ENCODE results near the gene GPX6. TPM values are rescaled to one million over a fixed set of nuclear protein-coding genes. Genes with fewer than 3 reads are reported as not detected.

The GPX6 gene
- total and polyA plus RNA-seq, 7 donors = not detected

DNA sequence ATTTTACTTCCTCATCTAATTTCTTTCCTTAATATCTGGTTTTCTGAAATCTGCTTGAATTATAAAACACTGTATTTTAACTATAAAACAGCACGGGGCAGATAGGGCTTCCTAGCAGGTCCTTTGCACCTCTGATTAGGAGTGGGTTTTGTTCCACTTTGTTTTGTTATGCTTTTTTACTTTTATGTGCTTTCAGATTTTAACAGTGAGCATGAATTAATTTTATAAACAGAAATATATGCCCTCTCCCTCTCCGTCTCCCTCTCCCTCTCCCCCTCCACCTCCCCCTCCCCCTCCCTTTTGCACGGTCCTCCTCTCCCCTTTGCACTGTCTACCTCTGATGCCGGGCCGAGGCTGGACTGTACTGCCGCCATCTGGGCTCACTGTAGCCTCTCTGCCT, 14.3 kb downstream of the GPX6 start:
- intact Hi-C loops (cut with DNase I) = no loop called here
- WGBS, 3 donors = 75 to 87% (median 78%) methylated on average over 6 of the region's 6 CpGs
- TF ChIP-seq, protein P1, sequence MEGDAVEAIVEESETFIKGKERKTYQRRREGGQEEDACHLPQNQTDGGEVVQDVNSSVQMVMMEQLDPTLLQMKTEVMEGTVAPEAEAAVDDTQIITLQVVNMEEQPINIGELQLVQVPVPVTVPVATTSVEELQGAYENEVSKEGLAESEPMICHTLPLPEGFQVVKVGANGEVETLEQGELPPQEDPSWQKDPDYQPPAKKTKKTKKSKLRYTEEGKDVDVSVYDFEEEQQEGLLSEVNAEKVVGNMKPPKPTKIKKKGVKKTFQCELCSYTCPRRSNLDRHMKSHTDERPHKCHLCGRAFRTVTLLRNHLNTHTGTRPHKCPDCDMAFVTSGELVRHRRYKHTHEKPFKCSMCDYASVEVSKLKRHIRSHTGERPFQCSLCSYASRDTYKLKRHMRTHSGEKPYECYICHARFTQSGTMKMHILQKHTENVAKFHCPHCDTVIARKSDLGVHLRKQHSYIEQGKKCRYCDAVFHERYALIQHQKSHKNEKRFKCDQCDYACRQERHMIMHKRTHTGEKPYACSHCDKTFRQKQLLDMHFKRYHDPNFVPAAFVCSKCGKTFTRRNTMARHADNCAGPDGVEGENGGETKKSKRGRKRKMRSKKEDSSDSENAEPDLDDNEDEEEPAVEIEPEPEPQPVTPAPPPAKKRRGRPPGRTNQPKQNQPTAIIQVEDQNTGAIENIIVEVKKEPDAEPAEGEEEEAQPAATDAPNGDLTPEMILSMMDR (IDR thresholded peaks at IDR 0.05) = no peak

DNA sequence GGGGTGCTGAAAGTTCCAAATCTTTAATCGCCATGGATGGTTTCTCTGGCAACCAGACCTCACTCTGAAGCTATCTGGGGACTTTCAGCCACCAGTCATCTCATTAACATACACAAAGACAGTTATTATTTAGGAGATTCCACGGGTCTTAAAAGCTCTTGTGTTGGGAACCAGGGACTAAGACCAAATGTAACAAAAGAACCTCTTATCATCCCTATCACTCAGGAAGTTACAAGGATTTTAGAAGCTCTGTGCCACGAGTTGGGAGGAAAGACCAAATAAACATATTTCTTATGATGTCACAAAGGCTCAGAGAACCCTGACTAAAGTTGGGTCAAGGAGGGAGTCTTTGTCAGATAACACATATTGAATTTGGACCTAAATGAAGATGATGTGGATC, 17.7 kb downstream of the GPX6 start:
- no peak for DNase-seq
- 39 to 44% (median 43%) methylated on average over 3 of the region's 3 CpGs for WGBS, 3 donors

More for the DNA sequence above, 14.3 kb downstream of the GPX6 start:
- DNase-seq (no peak), ATAC-seq (no peak)
- no peak overlapping the region for H3K27ac ChIP-seq
- H3K27me3 ChIP-seq (ENCODE audit: insufficient read depth in 3 of 3, low read length in 2 of 3) = peaks cover 2 to 4% (median 3%) of the 10 kb centered on the region in 3 donors
- no peaks in the 10 kb centered on the region for H3K36me3 ChIP-seq (ENCODE audit: insufficient read depth in 1 of 2, low read depth in 1 of 2)
- H3K9me3 ChIP-seq = no peaks in the 10 kb centered on the region
- no peaks in the 10 kb centered on the region for H3K4me1 ChIP-seq
- no peak overlapping the region for H3K4me3 ChIP-seq

DNA sequence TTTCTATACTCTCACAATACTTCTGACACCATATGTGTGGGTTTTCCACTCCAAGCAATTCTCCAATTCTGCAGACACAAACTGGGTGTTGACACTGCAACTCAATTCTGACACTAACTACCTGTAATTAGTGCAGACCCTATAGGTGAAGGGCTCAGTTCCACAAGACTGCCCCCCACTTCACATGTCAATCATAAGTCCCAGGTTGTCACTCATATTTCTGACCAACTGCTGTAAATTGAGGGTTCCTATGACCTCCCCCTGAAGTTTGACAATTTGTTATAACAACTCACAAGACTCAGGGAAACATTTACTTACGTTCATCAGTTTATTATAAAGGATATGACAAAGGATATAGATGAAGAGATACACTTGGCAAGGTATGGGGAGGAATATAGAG, 18.3 kb downstream of the GPX6 start:
- H3K4me1 ChIP-seq = no peaks in the 10 kb centered on the region
- H3K27me3 ChIP-seq (ENCODE audit: insufficient read depth in 3 of 3, low read length in 2 of 3) = peaks cover 0 to 11% (median 3%) of the 10 kb centered on the region in 3 donors
- no peak overlapping the region for H3K27ac ChIP-seq
- DNase-seq (no peak), ATAC-seq (no peak)
- no peak overlapping the region for H3K4me3 ChIP-seq
- TF ChIP-seq, protein P1 (IDR thresholded peaks at IDR 0.05) = no peak
- H3K9me3 ChIP-seq = no peaks in the 10 kb centered on the region
- no peaks in the 10 kb centered on the region for H3K36me3 ChIP-seq (ENCODE audit: insufficient read depth in 1 of 2, low read depth in 1 of 2)
- intact Hi-C loops (cut with DNase I) = no loop called here
- WGBS, 3 donors = 47 to 55% (median 49%) methylated on average over 1 of the region's 1 CpG

More for the DNA sequence above, 17.7 kb downstream of the GPX6 start:
- no peak for ATAC-seq
- Histone ChIP-seq H3K27ac (no peak overlapping the region), H3K27me3 (ENCODE audit: insufficient read depth in 3 of 3, low read length in 2 of 3) (peaks cover 0 to 6% (median 3%) of the 10 kb centered on the region in 3 donors), H3K9me3 (no peaks in the 10 kb centered on the region), H3K36me3 (ENCODE audit: insufficient read depth in 1 of 2, low read depth in 1 of 2) (no peaks in the 10 kb centered on the region), H3K4me1 (no peaks in the 10 kb centered on the region), H3K4me3 (no peak overlapping the region)
- TF ChIP-seq, protein P1 (IDR thresholded peaks at IDR 0.05) = no peak
- intact Hi-C loops (cut with DNase I) = no loop called here

DNA sequence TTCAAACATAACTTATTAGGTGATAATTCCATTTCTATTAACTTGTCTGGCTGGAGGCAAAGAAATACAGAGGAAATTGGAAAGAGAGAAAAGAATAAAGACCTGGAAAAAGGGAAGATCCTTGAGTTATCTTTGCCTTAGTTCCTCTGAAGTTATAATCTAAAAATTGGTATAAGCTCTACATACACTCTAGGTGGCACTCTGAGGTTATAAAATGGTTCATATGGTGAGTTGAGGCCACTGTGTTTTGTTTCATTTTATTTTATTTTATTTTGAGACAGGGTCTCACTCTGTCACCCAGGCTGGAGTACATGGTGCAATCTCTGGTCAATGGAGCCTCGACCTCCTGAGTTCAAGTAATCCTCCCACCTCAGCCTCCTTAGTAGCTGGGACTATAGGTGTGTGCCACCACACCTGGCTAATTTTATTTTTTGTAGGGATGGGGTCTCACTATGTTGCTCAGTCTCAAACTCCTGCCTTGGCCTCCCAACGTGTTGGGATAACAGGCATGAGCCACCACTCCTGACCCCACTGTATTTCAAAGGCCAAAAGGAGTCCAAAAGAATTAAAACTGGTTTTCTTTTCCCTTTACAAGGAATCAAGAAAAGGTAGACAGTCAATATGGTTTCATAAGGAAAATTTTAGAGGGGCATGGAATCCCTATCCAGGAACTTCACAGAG, 19.4 kb downstream of the GPX6 start:
- no peaks in the 10 kb centered on the region for H3K4me1 ChIP-seq
- 27 to 34% (median 33%) methylated on average over 2 of the region's 2 CpGs for WGBS, 3 donors
- H3K27ac ChIP-seq = no peak overlapping the region
- ATAC-seq (no peak), DNase-seq (no peak)
- peaks cover 0 to 20% (median 3%) of the 10 kb centered on the region in 3 donors for H3K27me3 ChIP-seq (ENCODE audit: insufficient read depth in 3 of 3, low read length in 2 of 3)
- no peak overlapping the region for H3K4me3 ChIP-seq
- intact Hi-C loops (cut with DNase I) = no loop called here
- no peaks in the 10 kb centered on the region for H3K36me3 ChIP-seq (ENCODE audit: insufficient read depth in 1 of 2, low read depth in 1 of 2)
- H3K9me3 ChIP-seq = no peaks in the 10 kb centered on the region
- TF ChIP-seq, protein P1 (IDR thresholded peaks at IDR 0.05) = no peak

DNA sequence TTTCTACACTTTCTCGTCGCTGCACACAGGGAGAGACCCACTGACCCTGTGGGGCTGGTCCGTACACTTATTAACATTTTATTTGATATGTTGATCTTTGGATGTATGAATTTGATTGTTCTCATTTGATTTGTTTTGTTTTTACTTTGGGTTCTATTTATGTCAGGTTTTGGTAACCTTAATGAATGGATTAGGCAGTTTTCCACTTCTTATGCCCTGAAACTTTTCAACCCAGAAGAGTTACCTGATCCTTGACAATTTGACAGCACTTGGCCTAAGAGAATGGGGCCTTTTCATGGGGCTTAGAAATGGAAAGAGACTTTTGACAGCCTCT, 23.6 kb downstream of the GPX6 start:
- TF ChIP-seq, protein P1 (IDR thresholded peaks at IDR 0.05) = no peak
- intact Hi-C loops (cut with DNase I) = no loop called here
- H3K4me3 ChIP-seq = no peak overlapping the region
- H3K27me3 ChIP-seq (ENCODE audit: insufficient read depth in 3 of 3, low read length in 2 of 3) = peaks cover 0 to 34% (median 6%) of the 10 kb centered on the region in 3 donors
- no peak for ATAC-seq
- no peak for DNase-seq
- H3K9me3 ChIP-seq = no peaks in the 10 kb centered on the region
- no peaks in the 10 kb centered on the region for H3K4me1 ChIP-seq
- 28 to 36% (median 29%) methylated on average over 3 of the region's 3 CpGs for WGBS, 3 donors
- no peaks in the 10 kb centered on the region for H3K36me3 ChIP-seq (ENCODE audit: insufficient read depth in 1 of 2, low read depth in 1 of 2)
- H3K27ac ChIP-seq = no peak overlapping the region

Data from psoas muscle (tissue), 8 donors.